ENCODE data around the gene YIPF1.

YIPF1 gene

GRCh38 chr1:53833393-53833792 lies 56.2 kb downstream of the YIPF1 start:
- H3K4me3 ChIP-seq (IDR thresholded peaks at IDR 0.05; ENCODE audit: insufficient read depth, low read depth, low read length): no peak overlapping the region
- 0 out of 2 replicates have a peak, but pooled peaks cover 9% of the 10 kb centered on the region for H4K20me1 ChIP-seq (ENCODE audit: insufficient read depth)
- TF ChIP-seq CTCF (conservative IDR thresholded peaks at IDR 0.05; ENCODE audit: low read depth, low read length): no peak
- H3K9ac ChIP-seq: no peak overlapping the region
- H3K36me3 ChIP-seq (ENCODE audit: insufficient read depth): peaks cover 4% of the 10 kb centered on the region; the same call in 1 of the 2 replicates
- H3K27me3 ChIP-seq (ENCODE audit: insufficient read depth, low read depth): no peaks in the 10 kb centered on the region
- peaks cover 16% of the 10 kb centered on the region for H3K4me1 ChIP-seq (ENCODE audit: low read depth, poor library complexity, severe bottlenecking)
- H3K4me2 ChIP-seq: no peak overlapping the region
- H3K27ac ChIP-seq: no peak overlapping the region
- H2AFZ ChIP-seq (ENCODE audit: low read depth): no peak overlapping the region
- H3K79me2 ChIP-seq (ENCODE audit: insufficient read depth, low read depth): peaks cover 68% of the 10 kb centered on the region

- H3K4me2 ChIP-seq: no peak overlapping the region
- peaks cover 5% of the 10 kb centered on the region; the same call in 1 of the 2 replicates for H3K36me3 ChIP-seq (ENCODE audit: insufficient read depth)
- no peaks in the 10 kb centered on the region for H3K27me3 ChIP-seq (ENCODE audit: insufficient read depth, low read depth)
- no peak overlapping the region for H3K4me3 ChIP-seq (IDR thresholded peaks at IDR 0.05; ENCODE audit: insufficient read depth, low read depth, low read length)
- H2AFZ ChIP-seq (ENCODE audit: low read depth): no peak overlapping the region
- H3K79me2 ChIP-seq (ENCODE audit: insufficient read depth, low read depth): peaks cover 6% of the 10 kb centered on the region; the same call in 1 of the 2 replicates
- no peaks in the 10 kb centered on the region for H3K4me1 ChIP-seq (ENCODE audit: low read depth, poor library complexity, severe bottlenecking)
- no peaks in the 10 kb centered on the region; the same call in 1 of the 2 replicates for H4K20me1 ChIP-seq (ENCODE audit: insufficient read depth)
- TF ChIP-seq CTCF (conservative IDR thresholded peaks at IDR 0.05; ENCODE audit: low read depth, low read length): 0 out of 2 replicates have a peak, but pooled peaks have one; percentile 18
- no peak overlapping the region for H3K9ac ChIP-seq
- H3K27ac ChIP-seq: no peak overlapping the region
Observed at GRCh38 chr1:53826367-53826766, 63.2 kb downstream of the YIPF1 start.

- Histone ChIP-seq H3K36me3 (ENCODE audit: insufficient read depth) (peaks cover 5% of the 10 kb centered on the region; the same call in 1 of the 2 replicates), H4K20me1 (ENCODE audit: insufficient read depth) (no peaks in the 10 kb centered on the region; the same call in 1 of the 2 replicates), H3K4me2 (no peak overlapping the region), H3K4me3 (IDR thresholded peaks at IDR 0.05; ENCODE audit: insufficient read depth, low read depth, low read length) (no peak overlapping the region), H3K79me2 (ENCODE audit: insufficient read depth, low read depth) (peaks cover 4% of the 10 kb centered on the region; the same call in 1 of the 2 replicates), H2AFZ (ENCODE audit: low read depth) (no peak overlapping the region), H3K27ac (no peak overlapping the region), H3K27me3 (ENCODE audit: insufficient read depth, low read depth) (no peaks in the 10 kb centered on the region), H3K9ac (no peak overlapping the region), H3K4me1 (ENCODE audit: low read depth, poor library complexity, severe bottlenecking) (no peaks in the 10 kb centered on the region)
- no peak for TF ChIP-seq CTCF (conservative IDR thresholded peaks at IDR 0.05; ENCODE audit: low read depth, low read length)
Observed at GRCh38 chr1:53825306-53825705, 64.3 kb downstream of the YIPF1 start.

- TF ChIP-seq CTCF (conservative IDR thresholded peaks at IDR 0.05; ENCODE audit: low read depth, low read length): no peak
Observed at GRCh38 chr1:53822931-53823330, 66.7 kb downstream of the YIPF1 start.

More at GRCh38 chr1:53822931-53823330, 66.7 kb downstream of the YIPF1 start:
- Histone ChIP-seq H3K4me1 (ENCODE audit: low read depth, poor library complexity, severe bottlenecking) (no peaks in the 10 kb centered on the region), H3K4me3 (IDR thresholded peaks at IDR 0.05; ENCODE audit: insufficient read depth, low read depth, low read length) (no peak overlapping the region), H3K27ac (no peak overlapping the region), H3K9ac (no peak overlapping the region), H3K79me2 (ENCODE audit: insufficient read depth, low read depth) (0 out of 2 replicates have a peak, but pooled peaks cover 4% of the 10 kb centered on the region), H3K27me3 (ENCODE audit: insufficient read depth, low read depth) (no peaks in the 10 kb centered on the region), H3K4me2 (no peak overlapping the region), H2AFZ (ENCODE audit: low read depth) (no peak overlapping the region), H3K36me3 (ENCODE audit: insufficient read depth) (peaks cover 6% of the 10 kb centered on the region; the same call in 1 of the 2 replicates), H4K20me1 (ENCODE audit: insufficient read depth) (no peaks in the 10 kb centered on the region; the same call in 1 of the 2 replicates)
